NB4 (cell line): Measurements from ENCODE around the gene SPATA6L.
"Not testable (repeated sequence)": the region's sequence is repeated elsewhere in the genome, so short reads cannot be mapped to it uniquely, and the experiment has no call there.

Experiments
- DNase-seq: peaks from one replicate; pipeline ENCODE4 v3.0.0; 2010; ENCODE audit warnings: low read depth
- H3K4me3 ChIP-seq: one replicate; pipeline ENCODE4 v1.5.1; 2011; ENCODE audit warnings: mild to moderate bottlenecking, low read depth, low read length, moderate library complexity
- CTCF ChIP-seq: IDR thresholded peaks from one replicate; pipeline ENCODE4 v1.5.1; 2012; ENCODE audit warnings: low read depth, low read length
- MAX ChIP-seq: IDR thresholded peaks from 2 replicates; pipeline ENCODE4 v1.6.1; 2011; ENCODE audit warnings: low read depth, low read length
- MYC ChIP-seq: IDR thresholded peaks from 2 replicates; pipeline ENCODE4 v1.6.1; 2011; ENCODE audit warnings: low read depth, low read length
- POLR2A ChIP-seq: IDR thresholded peaks from 2 replicates; pipeline ENCODE4 v1.6.1; 2011; ENCODE audit warnings: mild to moderate bottlenecking; ENCODE audit not compliant: insufficient read length; ENCODE audit errors: extremely low read depth

Gene SPATA6L

GRCh38 chr9:4618700-4619099 is 47.6 kb downstream of the SPATA6L start:
- TF ChIP-seq MYC (no peak), MAX (no peak), CTCF (no peak), POLR2A (no peak)
- no peak overlapping the region for H3K4me3 ChIP-seq
- peak; percentile 47 for DNase-seq

- DNase-seq = no peak
- H3K4me3 ChIP-seq = no peak overlapping the region
- TF ChIP-seq MYC (no peak), MAX (no peak), CTCF (no peak)
Measured at GRCh38 chr9:4617752-4618151, 48.5 kb downstream of the SPATA6L start.

- DNase-seq = no peak
- TF ChIP-seq POLR2A = no peak
- TF ChIP-seq MAX = no peak
- no peak for TF ChIP-seq CTCF
- no peak for TF ChIP-seq MYC
- H3K4me3 ChIP-seq = no peak overlapping the region
Measured at GRCh38 chr9:4615778-4616177, 50.5 kb downstream of the SPATA6L start.

GRCh38 chr9:4615251-4615650 is 51.0 kb downstream of the SPATA6L start:
- no peak for DNase-seq
- H3K4me3 ChIP-seq = no peak overlapping the region
- TF ChIP-seq MYC (no peak), POLR2A (no peak), CTCF (no peak), MAX (0 out of 2 replicates have a peak, but pooled peaks have one; percentile 8)

GRCh38 chr9:4614627-4615026 is 51.7 kb downstream of the SPATA6L start:
- TF ChIP-seq CTCF (no peak), POLR2A (no peak), MYC (no peak), MAX (no peak)
- H3K4me3 ChIP-seq = no peak overlapping the region
- no peak for DNase-seq

GRCh38 chr9:4606033-4606432 is 60.2 kb downstream of the SPATA6L start:
- DNase-seq, H3K4me3 ChIP-seq: not testable (repeated sequence)
